ENCODE results near the gene IFNLR1.

GRCh38 chr1:24226749-24227148, 39.7 kb upstream of the IFNLR1 start:
- TF ChIP-seq CTCF (optimal IDR thresholded peaks at IDR 0.05 in 1 of 3, IDR thresholded peaks at IDR 0.05 in 1 of 3, conservative IDR thresholded peaks at IDR 0.05 in 1 of 3; ENCODE audit: extremely low read depth in 1 of 3, insufficient read depth in 2 of 3, low read length in 3 of 3) (no peak), EZH2 (IDR thresholded peaks at IDR 0.05; ENCODE audit: low read length) (no peak)
